Vagina (tissue), 2 donors: ENCODE measurements around the gene ABHD16A. TPM values are rescaled to one million over a fixed set of nuclear protein-coding genes. Genes with fewer than 3 reads are reported as not detected.

Experiments
- DNase-seq, 2 donors: peaks; one replicate each; pipeline ENCODE4 v3.0.0-alpha.2; 2017; ENCODE audit errors: extremely low spot score in 2 of 2
- H3K27ac ChIP-seq: fragments of 200-600 bp; sonication (generic); one replicate; pipeline ENCODE4 v1.5.1; 2019
- H3K27me3 ChIP-seq: fragments of 200-600 bp; sonication (generic); one replicate; pipeline ENCODE4 v1.5.1; 2019
- H3K36me3 ChIP-seq, 2 donors: fragments of 200-600 bp; sonication (generic); one replicate each; pipeline ENCODE4 v1.5.1; 2017 to 2019
- H3K4me1 ChIP-seq: fragments of 200-600 bp; sonication (generic); one replicate; pipeline ENCODE4 v1.5.1; 2019
- H3K4me3 ChIP-seq, 2 donors: fragments of 200-600 bp; sonication (generic); 1 replicate in 1 of 2; 2 replicates in 1 of 2; pipeline ENCODE4 v1.5.1; 2016 to 2019
- H3K9me3 ChIP-seq: fragments of 200-600 bp; sonication (generic); one replicate; pipeline ENCODE4 v1.5.1; 2019
- CTCF ChIP-seq, 3 experiments: fragments of 450-650 bp in 2 of 3; fragments of 200-600 bp in 1 of 3; sonication (generic) in 1 of 3; IDR thresholded peaks; one replicate each; pipeline ENCODE4 v1.5.1; 2017 to 2019; ENCODE audit warnings: antibody characterized with exemption in 3 of 3, mild to moderate bottlenecking in 2 of 3, moderate library complexity in 2 of 3
- POLR2A ChIP-seq, 2 donors: fragments of 450-650 bp; IDR thresholded peaks; one replicate each; pipeline ENCODE4 v1.6.1; 2017; ENCODE audit warnings: antibody characterized with exemption in 2 of 2, mild to moderate bottlenecking in 2 of 2, moderate library complexity in 2 of 2
- POLR2AphosphoS5 ChIP-seq, 2 donors: sonication (generic); formaldehyde crosslinking; IDR thresholded peaks; one replicate each; pipeline ENCODE4 v1.9.0; 2017; ENCODE audit warnings: antibody characterized with exemption in 2 of 2, mild to moderate bottlenecking in 2 of 2, low read depth in 1 of 2; ENCODE audit not compliant: insufficient read depth in 1 of 2
- intact Hi-C: fragments of 100-400 bp; cut with DNase I; formaldehyde crosslinking; loops from one replicate; pipeline ENCODE4 v1.15.1; 2023
- total RNA-seq: library from RNA; depleted of rRNA; stranded (reverse); fragments of >200 nt; gene quantifications from one replicate; pipeline ENCODE4 v1.2.3, GENCODE V29; 2016

ABHD16A gene
- total RNA-seq, 1 donor from 2014 or later: 53.0 TPM

GRCh38 chr6:31681135-31681671 is 21.9 kb downstream of the ABHD16A start:
- intact Hi-C loops: loop anchor here (5.0 to 10.0 kb wide), 2 partner anchors 54 to 151 kb away; partner anchors contain the start of gene CLIC1
- Histone ChIP-seq H3K4me3 (peak overlapping the region; percentile 55 to 59), H3K36me3 (no peaks in the 10 kb centered on the region), H3K9me3 (no peaks in the 10 kb centered on the region), H3K27me3 (no peaks in the 10 kb centered on the region), H3K4me1 (peaks cover 25% of the 10 kb centered on the region), H3K27ac (peak overlapping the region; percentile 92)
- no peak for DNase-seq
- TF ChIP-seq POLR2AphosphoS5 (IDR thresholded peaks at IDR 0.05; ENCODE audit: insufficient read depth in 1 of 2, low read depth in 1 of 2) (peak; percentile 4 to 59), POLR2A (IDR thresholded peaks at IDR 0.05) (no peak), CTCF (IDR thresholded peaks at IDR 0.05) (peak in 1 of 3 experiments; percentile 12)

GRCh38 chr6:31680226-31681134 is 22.6 kb downstream of the ABHD16A start, which contains the start of gene LY6G5C:
LY6G5C (minus strand) TSS chr6:31681067; CDS start chr6:31680373, 694 bp downstream.
- TF ChIP-seq POLR2AphosphoS5 (IDR thresholded peaks at IDR 0.05; ENCODE audit: insufficient read depth in 1 of 2, low read depth in 1 of 2): peak; percentile 60 to 61
- no peak for TF ChIP-seq POLR2A (IDR thresholded peaks at IDR 0.05)
- peak; percentile 50 to 69 (median 69) for TF ChIP-seq CTCF (IDR thresholded peaks at IDR 0.05)
- Histone ChIP-seq H3K27me3 (no peaks in the 10 kb centered on the region), H3K9me3 (no peaks in the 10 kb centered on the region), H3K4me1 (peaks cover 25% of the 10 kb centered on the region), H3K27ac (peak within 1 kb of the TSS; percentile 92), H3K4me3 (peak within 1 kb of the TSS; percentile 55 to 59), H3K36me3 (no peaks in the 10 kb centered on the region)
- intact Hi-C loops: loop anchor here (5.0 to 10.0 kb wide), 2 partner anchors 54 to 152 kb away; partner anchors contain the start of gene CLIC1
- DNase-seq: peak in 1 of 2 donors; percentile 96

GRCh38 chr6:31677955-31678354 is 25.2 kb downstream of the ABHD16A start:
- TF ChIP-seq CTCF (IDR thresholded peaks at IDR 0.05) (no peak), POLR2A (IDR thresholded peaks at IDR 0.05) (no peak), POLR2AphosphoS5 (IDR thresholded peaks at IDR 0.05; ENCODE audit: insufficient read depth in 1 of 2, low read depth in 1 of 2) (no peak)
- no peak overlapping the region for H3K4me3 ChIP-seq
- no peak for DNase-seq
- peaks cover 19% of the 10 kb centered on the region for H3K4me1 ChIP-seq
- H3K27me3 ChIP-seq: no peaks in the 10 kb centered on the region
- H3K9me3 ChIP-seq: no peaks in the 10 kb centered on the region
- intact Hi-C loops: loop anchor here (10.0 kb wide), 1 partner anchor 277 kb away; the partner anchor contains the start of genes NELFE and SKIC2
- H3K36me3 ChIP-seq: peaks cover 0 to 5% of the 10 kb centered on the region in 2 donors
- H3K27ac ChIP-seq: no peak overlapping the region

GRCh38 chr6:31676904-31677303 is 26.2 kb downstream of the ABHD16A start:
- Histone ChIP-seq H3K4me1 (peaks cover 15% of the 10 kb centered on the region), H3K27me3 (no peaks in the 10 kb centered on the region), H3K9me3 (no peaks in the 10 kb centered on the region), H3K27ac (no peak overlapping the region), H3K4me3 (no peak overlapping the region), H3K36me3 (peaks cover 3 to 16% of the 10 kb centered on the region in 2 donors)
- DNase-seq: no peak
- TF ChIP-seq POLR2A (IDR thresholded peaks at IDR 0.05): no peak
- TF ChIP-seq POLR2AphosphoS5 (IDR thresholded peaks at IDR 0.05; ENCODE audit: insufficient read depth in 1 of 2, low read depth in 1 of 2): no peak
- TF ChIP-seq CTCF (IDR thresholded peaks at IDR 0.05): no peak
- intact Hi-C loops: loop anchor here (10.0 kb wide), 1 partner anchor 278 kb away; the partner anchor contains the start of genes NELFE and SKIC2
